NCI-H2171 (cell line): Measurements from ENCODE around the gene FADS2.
A peak's percentile ranks its signal among the peaks of the same experiment; 100 is the strongest.

ENCODE experiments used
- DNase-seq: peaks from one replicate; lab custom pipeline; 2025; lab: John Stamatoyannopoulos, UW

The FADS2 gene

DNA sequence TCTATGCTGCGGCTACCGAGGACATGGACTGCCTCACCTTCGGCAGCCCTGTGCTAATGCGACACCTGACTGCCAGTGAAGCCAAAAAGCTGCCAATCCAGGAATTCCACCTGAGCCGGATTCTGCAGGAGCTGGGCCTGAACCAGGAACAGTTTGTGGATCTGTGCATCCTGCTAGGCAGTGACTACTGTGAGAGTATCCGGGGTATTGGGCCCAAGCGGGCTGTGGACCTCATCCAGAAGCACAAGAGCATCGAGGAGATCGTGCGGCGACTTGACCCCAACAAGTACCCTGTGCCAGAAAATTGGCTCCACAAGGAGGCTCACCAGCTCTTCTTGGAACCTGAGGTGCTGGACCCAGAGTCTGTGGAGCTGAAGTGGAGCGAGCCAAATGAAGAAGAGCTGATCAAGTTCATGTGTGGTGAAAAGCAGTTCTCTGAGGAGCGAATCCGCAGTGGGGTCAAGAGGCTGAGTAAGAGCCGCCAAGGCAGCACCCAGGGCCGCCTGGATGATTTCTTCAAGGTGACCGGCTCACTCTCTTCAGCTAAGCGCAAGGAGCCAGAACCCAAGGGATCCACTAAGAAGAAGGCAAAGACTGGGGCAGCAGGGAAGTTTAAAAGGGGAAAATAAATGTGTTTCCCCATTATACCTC lies 32.1 kb upstream of the FADS2 start:
- no peak for DNase-seq

DNA sequence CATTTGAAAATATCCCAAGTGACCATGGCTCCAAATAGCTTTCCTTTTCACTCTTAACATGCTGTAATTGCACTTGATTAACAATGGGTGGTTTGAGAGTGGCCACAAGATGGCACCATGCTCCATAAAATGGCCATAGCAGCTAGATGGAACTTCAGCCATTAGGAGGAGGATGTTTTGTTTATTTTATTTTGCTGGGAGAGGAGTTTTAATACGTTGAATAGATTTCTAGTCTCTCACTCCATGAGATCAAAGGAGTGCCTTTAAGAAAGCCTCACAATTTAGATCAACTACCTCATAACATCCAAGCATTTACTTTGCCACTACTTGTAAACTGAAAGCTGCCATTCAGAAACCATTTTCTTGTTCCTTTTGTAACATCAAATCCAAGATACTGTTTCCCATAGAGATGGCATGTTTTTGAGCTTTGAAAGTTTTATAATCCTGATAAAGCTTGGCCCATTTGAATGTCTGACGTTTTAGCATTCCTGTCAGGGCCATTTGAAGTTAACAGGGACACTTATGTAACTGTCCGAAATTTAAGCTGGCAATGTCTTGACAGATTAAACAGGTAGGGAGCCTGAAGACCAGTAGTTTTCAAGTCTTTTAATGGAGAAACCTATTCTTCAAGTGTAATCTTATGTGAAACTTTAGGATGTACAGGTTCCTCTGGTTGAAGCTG lies 30.7 kb upstream of the FADS2 start:
- DNase-seq, result peak; percentile 36

DNA sequence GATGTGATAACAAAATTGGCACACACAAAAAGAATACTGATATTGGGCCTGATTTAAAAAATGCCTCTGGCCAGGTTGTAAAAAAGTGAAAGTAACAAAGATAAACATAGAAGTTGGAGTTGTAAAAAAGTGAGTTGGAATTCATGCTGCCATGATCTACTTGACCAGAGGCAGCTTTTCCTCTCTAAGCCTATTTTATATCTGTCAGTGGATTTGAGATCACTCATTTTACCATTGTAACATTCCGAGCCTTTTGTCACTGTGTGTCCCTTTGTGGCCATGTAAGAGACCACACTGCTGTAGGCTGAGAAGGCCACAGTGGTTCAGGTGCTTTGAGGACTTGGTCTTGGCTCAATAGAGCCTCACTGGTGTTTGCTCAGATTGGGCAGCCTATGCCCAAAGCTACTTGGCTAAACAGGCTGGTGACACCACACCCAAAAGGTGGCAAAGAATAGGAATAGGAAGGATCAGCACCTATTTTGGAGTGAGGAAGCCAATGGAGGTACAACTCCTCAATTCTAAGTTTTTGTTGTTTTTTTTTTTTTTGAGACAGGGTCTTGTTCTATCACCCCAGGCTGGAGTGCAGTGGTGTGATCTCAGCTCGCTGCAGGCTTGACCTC lies 28.3 kb upstream of the FADS2 start:
- no peak for DNase-seq

DNA sequence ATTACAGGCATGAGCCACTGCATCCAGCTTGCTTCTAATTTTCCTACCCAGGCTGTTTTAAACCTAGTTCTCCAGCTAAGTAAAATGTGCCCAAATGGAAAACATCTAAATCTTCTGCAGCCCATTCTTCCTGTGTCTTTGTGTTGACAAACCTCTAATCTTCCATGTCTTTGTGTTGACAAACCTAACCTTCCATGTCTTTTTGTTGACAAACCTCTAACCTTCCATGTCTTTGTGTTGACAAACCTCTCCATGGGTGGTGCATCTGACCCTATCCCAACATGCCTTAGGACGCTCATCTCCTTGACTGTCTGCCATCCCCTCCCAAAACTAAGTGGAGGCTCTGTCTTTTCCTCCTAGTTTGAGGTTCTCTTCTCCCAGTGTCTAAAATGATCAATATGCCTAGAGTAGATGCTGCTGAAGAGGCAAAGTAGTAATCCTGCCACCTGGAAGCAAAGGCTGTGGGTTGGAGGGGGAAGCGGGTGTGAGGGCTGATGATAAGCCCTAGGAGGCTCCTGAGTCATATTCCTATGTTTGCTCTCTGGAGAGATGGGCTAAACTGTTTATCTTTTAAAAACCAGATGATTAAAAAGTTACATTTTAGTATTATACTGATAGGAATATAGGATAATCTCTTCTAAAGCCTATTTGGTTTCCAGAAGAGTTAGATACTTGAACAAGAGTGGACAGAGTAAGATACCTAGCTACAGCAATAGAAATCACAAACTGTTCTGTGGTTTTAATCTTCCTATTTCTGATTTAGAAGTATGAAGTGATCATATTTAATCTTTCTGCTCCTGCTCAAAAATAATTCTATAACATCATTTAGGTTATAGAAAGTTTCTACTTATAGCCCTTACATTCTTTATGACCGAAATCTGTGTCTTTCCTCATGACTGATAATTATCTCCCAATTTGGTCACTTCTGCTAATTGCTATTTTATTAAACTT lies 27.5 kb upstream of the FADS2 start:
- DNase-seq, result no peak

DNA sequence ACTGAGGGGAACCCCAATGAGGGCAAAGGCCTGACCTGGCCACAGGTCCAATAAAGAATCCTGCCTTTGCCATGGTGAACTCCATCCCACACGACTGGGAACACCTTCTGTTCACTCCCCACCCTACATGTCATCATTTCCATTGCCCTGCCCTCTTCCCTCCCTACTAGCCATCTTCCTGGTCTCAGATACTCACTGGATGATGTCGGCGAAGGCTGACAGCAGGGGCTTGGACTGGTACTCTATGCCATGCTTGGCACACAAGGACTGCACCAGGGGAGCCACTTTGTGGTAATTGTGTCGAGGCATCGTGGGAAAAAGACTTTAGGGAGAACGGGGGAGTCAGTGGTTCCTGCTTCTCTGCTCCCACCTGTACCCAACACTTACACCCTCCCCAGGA lies 25.5 kb upstream of the FADS2 start:
- DNase-seq, result no peak

DNA sequence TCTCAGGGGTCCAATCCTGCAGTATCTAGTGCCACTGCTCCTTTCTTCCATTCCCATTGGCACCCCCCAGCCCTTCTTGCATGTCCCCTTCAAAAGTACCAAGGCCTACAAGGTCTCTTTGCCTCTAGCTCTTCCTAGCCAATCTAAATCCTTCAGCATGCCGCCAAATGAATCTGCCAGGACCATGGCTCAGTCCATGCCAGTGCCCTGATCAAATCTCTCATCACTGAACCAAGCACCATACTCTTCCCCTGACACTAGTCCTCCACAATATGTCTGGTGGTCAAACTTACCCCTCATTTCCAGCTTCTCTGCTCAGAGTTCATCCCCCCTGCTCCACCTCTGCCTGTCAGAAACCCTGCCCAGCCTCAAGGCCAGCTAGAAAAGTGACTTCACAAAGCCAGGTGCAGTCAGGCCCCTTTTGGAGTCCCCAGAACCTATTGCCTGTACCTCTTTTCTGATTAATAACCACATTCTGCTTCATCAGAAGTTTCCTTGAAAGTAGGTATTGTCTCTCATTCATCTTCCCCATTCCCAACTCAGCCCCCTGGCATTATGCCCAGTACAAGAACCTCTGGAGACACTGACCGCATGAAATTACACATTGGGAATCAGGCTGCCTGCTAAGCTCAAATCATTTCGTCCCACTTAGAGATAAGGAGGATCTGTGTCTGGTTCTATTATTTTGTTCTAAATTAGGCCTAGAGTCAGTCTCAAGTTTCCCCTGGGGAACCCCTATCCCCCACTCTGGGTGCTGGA lies 24.0 kb upstream of the FADS2 start:
- no peak for DNase-seq

DNA sequence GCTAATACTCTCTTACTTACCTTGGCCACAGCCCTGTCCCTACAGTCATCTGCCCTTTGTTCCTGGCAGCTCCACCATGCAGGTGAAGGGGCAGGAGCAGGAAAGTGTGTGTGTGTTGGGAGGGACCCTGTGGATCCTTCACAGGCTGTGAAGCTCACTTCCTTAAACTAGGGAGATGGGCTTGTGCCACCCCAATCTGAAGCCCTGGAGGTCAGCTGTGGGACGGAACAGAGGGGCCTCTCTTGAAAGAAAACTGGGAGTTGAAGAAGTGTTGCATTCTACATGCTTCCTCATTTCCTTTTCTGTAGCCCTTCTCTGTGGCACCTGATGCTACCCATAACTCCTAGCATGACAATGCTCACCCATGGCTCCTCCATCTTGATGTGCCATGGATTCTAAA lies 23.0 kb upstream of the FADS2 start:
- DNase-seq, result no peak

DNA sequence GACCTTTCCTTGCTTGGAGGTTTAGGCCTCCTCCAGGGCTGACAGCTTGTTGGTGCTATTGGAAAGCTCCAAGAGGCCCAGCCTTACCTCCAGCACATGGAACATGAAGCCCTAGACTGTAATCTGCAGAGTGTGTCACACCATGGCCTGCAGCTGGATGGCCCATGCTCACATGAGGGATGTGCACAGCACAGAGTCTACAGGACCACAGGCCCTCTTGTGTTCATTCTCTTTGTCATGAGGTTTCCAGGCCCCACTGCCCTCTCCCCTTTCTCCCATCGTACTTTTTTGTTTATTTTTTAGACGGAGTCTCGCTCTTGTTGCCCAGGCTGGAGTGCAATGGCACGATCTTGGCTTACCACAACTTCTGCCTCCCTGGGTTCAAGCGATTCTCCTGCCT lies 21.3 kb upstream of the FADS2 start:
- no peak for DNase-seq

DNA sequence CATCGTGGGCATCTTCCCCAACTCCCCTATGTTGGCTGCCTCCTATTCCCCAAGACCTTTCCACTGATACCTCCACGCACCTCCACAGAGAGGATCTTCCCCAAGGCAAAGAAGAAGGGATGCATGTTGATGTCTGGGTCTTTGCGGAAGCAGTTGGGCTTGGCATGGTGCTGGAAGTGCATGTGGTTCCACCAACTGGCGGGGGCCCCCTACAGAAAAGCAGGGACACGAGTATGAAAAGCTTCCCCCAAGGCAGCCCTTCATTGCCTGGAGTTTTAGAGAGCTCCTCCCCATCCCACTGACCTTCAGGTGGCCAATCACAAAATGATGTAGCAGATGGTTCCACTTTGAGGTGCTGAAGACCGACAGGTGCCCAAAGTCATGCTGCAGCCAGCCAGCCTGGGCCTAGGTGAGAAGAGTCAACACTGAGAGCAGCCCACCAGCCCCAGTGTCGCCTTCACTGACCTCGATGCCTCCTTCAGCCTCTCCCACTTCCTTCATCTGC lies 17.4 kb upstream of the FADS2 start:
- DNase-seq, result no peak

DNA sequence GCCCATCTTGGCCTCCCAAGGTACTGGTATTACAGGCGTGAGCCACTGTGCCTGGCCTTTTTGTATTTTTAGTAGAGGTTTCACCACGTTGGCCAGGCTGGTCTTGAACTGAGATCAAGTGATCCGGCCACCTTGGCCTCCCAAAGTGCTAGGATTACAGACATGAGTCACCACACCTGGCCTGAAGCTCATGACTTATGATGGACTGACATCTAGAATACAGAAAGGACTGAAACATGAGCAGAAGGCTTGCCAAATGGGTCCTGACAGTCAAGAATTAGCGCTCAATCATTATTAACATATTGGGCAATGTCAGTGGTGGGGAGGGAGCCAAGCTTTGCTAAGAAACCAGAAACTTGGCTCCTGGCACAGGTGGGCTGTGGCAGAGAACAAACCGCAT lies 16.3 kb upstream of the FADS2 start:
- no peak for DNase-seq

DNA sequence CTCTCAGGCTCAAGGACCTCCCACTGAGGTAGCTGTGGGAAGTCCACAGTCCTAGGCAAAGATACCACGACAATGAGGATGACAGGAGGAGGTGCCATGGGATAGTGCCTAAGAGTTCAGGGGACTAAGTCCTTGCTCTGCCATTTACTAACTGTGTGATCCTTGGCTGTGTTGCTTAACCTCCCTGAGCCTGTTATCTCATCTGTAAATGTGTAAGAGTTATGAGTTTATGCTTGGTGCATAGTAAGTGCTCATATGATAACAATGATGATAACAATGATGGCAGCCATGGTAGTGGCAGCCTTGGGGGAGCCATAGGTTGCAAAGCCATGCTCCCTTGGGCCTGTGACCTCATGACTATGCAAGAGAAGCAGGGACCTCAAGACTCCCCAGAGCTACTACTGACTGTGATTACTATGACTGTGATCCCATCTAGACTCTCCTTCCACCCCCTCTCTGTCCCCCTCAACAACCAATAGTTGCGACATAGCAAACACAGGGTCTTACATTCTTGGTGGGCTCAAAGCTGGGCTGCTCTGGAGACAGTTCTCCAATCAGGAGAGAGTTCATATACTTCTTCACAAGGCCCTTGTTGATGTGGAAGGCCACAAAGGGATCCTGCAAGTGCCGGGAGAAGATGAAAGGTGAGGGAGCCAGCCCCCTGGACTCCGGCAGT lies 15.2 kb upstream of the FADS2 start:
- DNase-seq, result no peak

DNA sequence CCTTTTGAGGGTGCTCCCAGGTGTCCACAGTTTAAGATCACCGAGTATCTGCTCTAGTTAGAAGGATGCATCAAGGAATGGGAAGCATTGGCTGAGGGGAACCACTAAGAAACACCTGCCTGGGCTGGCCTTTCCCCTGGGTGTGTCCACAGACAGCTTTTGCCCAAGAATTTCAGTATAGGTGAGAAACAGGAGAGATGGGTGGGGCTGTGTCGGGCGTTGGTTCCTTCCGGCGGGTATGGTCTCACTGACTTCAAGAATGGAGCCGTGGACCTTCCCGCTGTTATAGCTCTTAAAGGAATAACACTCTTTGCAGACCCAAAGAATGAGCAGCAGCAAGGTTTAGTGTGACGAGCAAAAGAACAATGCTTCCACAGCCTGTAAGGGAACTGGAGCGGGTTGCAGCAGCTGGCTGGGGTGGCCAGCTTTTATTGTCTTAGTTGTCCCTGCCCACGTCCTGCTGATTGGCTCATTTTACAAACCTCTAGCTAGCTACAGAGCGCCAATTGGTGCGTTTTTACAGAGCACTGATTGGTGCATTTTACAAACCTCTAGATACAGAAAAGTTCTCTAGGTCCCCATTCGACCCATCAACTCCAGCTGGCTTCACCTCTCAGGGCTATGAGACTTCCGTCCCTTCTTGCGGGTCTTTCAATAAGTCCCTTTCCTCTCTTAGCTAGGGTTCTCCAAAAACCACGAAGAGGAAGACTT lies 13.7 kb upstream of the FADS2 start:
- no peak for DNase-seq

DNA sequence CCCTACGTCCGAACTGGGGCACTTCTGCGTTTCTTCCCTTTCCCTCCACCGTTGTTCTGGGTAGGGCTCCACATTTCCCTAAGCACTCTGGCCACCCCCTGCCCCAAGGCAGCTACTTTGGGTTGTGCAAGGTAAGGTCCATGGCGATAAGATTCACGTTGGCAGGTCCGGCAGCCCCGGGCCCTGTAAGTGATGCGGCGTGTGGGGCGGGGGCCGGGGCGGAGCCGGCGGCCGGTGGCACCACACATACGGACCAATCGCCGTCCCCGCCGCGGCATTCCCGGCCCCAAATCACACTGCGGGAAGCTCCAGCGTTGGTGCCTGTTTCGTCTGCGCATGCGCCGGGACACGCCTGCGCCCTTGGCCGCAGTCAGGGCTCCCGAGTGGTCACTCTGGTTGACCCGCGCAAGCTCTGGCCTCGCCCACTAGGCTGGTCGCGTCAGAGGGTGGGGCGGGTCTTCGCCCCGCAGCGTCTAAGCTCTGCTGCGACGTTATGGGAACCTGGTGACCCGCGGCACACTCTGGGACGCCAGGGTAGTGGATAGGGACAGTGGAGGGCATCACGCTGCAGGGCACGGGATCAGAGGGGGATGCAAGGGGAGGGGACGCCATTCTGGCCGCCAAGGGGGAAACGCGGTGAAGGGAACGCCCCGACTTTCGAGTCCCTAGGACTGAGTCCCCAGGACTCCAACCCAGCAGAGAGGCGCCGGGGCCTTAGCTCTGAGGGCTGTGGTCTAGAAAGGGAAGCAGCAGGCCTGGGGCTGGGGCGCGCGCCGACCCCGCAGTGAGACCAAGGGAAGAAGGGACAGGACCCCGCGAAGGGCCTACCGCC lies 12.9 kb upstream of the FADS2 start:
- DNase-seq, result peak; percentile 83

DNA sequence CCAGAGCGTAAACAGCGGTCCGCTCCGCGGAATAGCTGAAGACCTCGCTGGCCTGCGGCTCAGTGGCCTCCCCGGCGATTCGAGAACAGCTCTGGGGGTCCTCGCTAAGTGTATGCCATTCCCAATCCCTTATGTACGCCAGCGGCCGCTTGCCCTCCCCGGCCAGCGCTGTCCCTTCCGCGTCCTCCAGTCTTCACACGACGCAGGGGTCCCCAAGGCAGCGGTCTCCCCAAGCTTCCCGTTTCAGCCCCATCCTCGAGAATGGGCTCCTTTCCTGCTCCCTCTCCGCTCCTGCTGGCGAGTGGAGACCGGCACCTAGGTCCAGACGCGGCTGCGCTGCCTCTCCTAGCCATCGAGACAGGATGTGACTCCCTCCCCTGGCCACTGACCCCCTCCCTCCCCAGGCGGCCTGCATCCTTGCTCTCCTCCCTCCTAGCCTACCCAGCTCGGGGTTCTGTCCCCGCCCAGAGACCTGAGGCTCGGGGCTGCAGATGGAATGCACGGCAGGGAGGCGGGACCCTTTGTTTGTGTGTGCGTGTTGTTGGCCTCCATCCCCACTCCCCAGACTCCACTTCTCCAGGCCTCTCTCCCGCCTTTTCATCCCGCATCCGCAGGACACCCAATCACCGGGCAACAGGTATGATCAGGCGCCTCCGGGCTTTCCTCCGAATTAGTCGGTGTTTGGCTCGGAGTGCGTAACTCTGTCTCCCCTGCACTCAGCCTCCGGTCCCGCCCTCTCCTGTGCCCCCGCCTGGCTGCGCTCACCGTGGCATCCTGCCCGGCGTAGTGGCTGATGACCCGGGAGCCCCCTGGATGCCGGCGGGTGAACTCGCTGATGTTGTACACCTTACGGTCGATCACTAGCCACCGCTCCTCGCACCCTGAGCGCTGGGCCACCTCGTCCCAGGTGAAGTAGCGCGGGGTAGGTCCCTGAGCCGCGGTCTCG lies 12.0 kb upstream of the FADS2 start:
- DNase-seq, result peak; percentile 84

DNA sequence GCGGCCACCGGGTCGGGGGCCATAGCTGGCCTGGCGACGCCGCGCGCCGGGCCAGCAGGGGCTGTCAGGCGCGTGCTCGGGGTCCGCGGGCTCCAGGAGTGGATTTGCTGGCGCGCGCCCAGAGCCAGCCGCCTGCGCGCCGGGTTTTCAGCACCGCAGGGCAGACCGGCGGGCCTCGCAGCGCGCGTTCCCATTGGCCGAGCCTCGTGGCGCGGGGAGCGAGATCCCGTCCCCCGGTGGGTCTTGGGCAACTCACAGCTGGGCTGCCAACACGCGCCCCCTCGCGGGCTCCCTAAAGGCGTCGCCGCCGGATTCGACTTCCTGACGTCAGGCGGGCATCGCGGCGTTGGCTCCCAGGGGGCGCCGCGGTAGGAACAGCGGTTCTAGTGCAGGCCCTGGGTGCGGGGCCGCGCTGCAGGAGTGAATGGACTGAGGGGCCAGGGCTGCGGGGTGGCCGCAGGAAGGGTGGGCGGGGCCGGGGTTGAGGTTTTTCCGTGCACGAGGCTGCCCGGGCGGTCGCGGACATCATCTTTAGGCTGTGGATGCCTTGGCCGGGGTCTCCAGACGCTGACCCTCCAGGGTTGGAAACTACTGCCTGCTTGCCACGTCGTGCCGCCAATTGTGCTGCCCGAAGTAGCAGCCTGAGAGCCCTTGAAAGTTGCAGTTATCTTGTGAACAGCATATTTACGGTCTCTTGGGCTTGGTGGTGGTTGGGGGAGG lies 11.2 kb upstream of the FADS2 start, which contains the start of gene FADS1:
TSS of gene FADS1 (minus strand) at position 268 of the 720 bp plus-strand sequence. CDS start at position 194, 74 bp downstream.
- peak; percentile 98 for DNase-seq

DNA sequence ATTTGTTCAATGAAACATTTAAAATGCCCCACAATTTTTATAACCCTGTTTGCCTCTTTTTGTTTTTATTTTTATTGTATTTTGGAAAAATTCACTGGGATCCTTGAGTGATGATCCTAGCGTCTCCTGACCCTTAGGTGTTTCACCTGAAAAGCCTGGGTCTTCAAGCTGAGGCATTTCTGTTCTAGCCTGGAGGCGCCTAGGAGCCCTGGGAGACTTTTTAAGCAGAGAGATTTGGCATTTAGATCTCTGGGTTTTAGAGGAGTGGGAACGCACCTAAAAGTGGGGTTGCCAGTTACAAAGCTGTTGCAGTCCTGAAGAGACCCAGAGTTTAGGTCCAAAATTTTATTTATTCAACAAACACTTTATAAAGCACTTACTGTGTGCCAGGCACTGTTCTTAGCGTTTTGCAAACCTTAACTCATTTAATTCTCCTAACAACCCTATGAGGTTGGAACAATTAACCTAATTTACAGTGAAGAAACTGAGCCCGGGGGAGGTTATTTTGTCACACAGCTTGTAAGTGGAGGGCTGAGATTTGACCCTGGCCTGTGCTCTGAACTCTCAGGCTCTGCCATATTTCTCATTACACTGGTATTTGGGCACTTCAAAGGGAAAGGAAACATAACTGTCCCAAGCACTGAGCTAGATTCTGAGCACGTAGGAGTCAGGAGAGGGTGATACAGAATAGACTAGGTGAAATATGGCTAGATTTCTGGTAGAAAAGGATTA lies 10.5 kb upstream of the FADS2 start:
- DNase-seq, result no peak

DNA sequence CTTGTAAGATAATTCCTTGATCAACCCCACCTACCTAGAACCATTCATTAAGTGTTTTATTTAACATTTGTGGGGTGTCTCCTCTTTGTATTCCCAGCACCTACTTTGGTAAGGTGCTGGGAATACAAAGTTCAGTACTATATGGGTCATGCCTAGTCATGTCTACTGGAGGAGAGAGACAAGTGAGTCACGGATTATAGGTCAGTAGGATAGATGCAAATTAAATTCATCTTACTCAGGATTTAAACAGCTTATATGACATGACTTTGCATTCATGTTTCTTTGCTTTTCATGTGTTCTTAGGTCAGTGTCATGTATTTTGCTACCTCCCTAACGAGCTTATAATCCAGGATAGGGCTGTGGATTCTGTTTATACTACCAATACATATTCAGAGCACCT lies 7.9 kb upstream of the FADS2 start:
- no peak for DNase-seq
